ENCODE data around the gene LDAH. TPM values are rescaled to one million over a fixed set of nuclear protein-coding genes. Genes with fewer than 3 reads are reported as not detected.

Gene LDAH
- total and polyA plus RNA-seq, 2 experiments from 2014 or later, result 13.2 to 27.6 TPM

DNA sequence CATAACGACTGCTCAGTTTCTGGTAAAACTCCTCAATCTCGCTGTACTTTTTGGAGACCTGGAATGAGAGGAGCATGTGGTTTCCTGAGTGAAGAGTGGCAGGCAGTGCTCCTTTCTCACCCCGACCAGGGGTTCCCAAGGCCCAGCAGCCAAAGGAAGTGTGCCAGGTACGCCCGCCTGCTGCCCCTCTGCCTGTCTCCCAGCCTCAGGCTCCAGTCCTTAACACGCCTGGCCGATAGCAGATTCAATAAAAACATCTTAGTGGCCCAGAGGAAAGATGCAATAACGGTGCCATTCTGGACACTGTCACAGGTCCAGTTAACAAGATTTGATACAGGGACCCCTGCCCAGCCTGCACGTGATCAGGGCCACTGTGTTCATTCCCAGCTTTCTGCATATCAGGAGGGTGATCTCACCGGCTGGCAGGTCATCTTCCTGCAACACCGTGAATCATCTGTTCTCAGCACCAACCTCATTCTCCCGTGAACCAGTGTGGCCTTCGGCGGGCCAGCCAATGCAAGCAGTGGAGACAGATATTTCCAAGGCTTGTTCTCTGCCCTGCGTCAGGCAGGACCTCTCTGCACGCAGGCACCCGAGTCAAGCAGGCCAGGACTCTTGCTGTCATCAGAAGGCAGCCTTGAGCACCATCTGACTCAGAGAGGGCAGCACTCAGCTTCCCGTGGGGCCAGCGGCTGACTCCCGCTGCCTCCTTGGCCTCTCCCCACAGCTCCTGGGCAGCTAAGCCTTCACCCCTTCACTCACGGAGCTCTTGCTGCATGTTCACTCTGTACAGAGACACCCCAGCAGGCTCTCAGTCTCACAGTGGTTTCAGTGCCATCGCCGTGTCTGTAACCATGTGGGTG is 181.5 kb downstream of the LDAH start:
- H3F3A ChIP-seq (ENCODE audit: insufficient read depth), result no peaks in the 10 kb centered on the region
- no peaks in the 10 kb centered on the region; the same call in 1 of the 2 replicates for H3K4me1 ChIP-seq (ENCODE audit: insufficient read depth)
- H3K9me3 ChIP-seq (ENCODE audit: low read depth), result no peaks in the 10 kb centered on the region
- peak; percentile 76 for DNase-seq
- H3K27ac ChIP-seq, result no peak overlapping the region
- in situ Hi-C loops (cut with MboI), result loop anchor here (10.0 kb wide), 1 partner anchor 207 kb away; no protein-coding TSS in a partner anchor
- no peaks in the 10 kb centered on the region for H3K79me2 ChIP-seq (ENCODE audit: insufficient read depth)
- TF ChIP-seq EZH2 (IDR thresholded peaks at IDR 0.05; ENCODE audit: insufficient read depth, poor library complexity, severe bottlenecking), result no peak
- TF ChIP-seq EZH2phosphoT487 (IDR thresholded peaks at IDR 0.05; ENCODE audit: insufficient read depth, low read depth), result no peak
- H3K4me3 ChIP-seq, result no peak overlapping the region
- H3K27me3 ChIP-seq (replicated peaks; ENCODE audit: insufficient read depth), result no peaks in the 10 kb centered on the region
- no peaks in the 10 kb centered on the region for H3K9me2 ChIP-seq (ENCODE audit: insufficient read depth)
- H3K4me2 ChIP-seq (ENCODE audit: unreplicated experiment), result no peak overlapping the region
- H2AFZ ChIP-seq, result no peak overlapping the region
- 68 to 70% methylated on average over 23 of the region's 23 CpGs for WGBS, 2 experiments (ENCODE audit: low coverage in 1 of 2, low lambda C conversion rate in 2 of 2, missing lambda C conversion rate in 2 of 2)
- no peaks in the 10 kb centered on the region for H3K36me3 ChIP-seq (ENCODE audit: low read depth)
- no peak overlapping the region for H3K9ac ChIP-seq
- H4K20me1 ChIP-seq (ENCODE audit: insufficient read depth), result no peaks in the 10 kb centered on the region

DNA sequence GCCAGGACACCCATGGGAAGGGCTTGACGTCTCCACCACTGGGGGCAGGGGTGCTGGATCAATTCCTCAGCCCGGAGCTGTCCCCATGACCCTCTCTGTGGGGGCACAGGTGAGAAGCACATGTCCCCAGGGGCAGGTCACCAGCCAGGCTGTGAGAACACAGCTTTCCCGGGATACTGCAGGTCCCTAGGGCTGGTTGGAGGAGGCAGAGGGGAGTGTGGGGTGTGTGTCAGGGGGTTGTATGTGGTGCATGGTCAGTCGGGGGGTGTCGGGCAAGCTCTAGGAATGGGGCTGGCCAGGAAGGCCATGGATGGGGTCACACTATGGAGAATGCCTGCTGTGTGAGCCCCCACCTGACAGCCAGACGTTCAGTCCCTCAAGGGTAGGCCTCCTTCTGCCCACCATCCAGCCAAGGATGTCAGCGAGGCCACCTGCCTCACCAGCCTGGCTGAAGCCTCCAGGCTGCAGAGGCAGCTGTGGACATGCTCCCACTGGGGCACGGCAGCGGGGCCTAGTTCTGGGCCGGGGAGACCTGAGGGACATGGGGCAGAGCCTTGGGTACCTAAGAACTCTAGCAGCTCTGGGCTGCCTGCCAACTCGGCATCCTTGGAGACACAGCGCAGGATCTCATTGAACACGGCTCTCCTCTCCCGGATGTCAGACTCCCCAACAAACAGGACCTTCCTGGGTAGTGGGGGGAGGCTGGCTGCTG is 182.3 kb downstream of the LDAH start:
- Histone ChIP-seq H3K9me3 (ENCODE audit: low read depth) (no peaks in the 10 kb centered on the region), H3K27me3 (replicated peaks; ENCODE audit: insufficient read depth) (no peaks in the 10 kb centered on the region), H3K4me3 (no peak overlapping the region), H3K9ac (no peak overlapping the region), H4K20me1 (ENCODE audit: insufficient read depth) (no peaks in the 10 kb centered on the region), H3K4me1 (ENCODE audit: insufficient read depth) (peaks cover 1% of the 10 kb centered on the region), H3K4me2 (ENCODE audit: unreplicated experiment) (no peak overlapping the region), H3K79me2 (ENCODE audit: insufficient read depth) (no peaks in the 10 kb centered on the region), H3K9me2 (ENCODE audit: insufficient read depth) (no peaks in the 10 kb centered on the region), H3K27ac (no peak overlapping the region), H3F3A (ENCODE audit: insufficient read depth) (no peaks in the 10 kb centered on the region), H2AFZ (no peak overlapping the region), H3K36me3 (ENCODE audit: low read depth) (no peaks in the 10 kb centered on the region)
- 84 to 88% methylated on average over 13 to 14 of the region's 14 CpGs for WGBS, 2 experiments (ENCODE audit: low coverage in 1 of 2, low lambda C conversion rate in 2 of 2, missing lambda C conversion rate in 2 of 2)
- in situ Hi-C loops (cut with MboI), result loop anchor here (10.0 kb wide), 1 partner anchor 206 kb away; no protein-coding TSS in a partner anchor
- no peak for TF ChIP-seq EZH2phosphoT487 (IDR thresholded peaks at IDR 0.05; ENCODE audit: insufficient read depth, low read depth)
- no peak for TF ChIP-seq EZH2 (IDR thresholded peaks at IDR 0.05; ENCODE audit: insufficient read depth, poor library complexity, severe bottlenecking)
- DNase-seq, result no peak

- H3K79me2 ChIP-seq (ENCODE audit: insufficient read depth), result no peaks in the 10 kb centered on the region
- 82 to 83% methylated on average over 15 of the region's 15 CpGs for WGBS, 2 experiments (ENCODE audit: low coverage in 1 of 2, low lambda C conversion rate in 2 of 2, missing lambda C conversion rate in 2 of 2)
- no peak overlapping the region for H3K4me3 ChIP-seq
- in situ Hi-C loops (cut with MboI), result loop anchor here (10.0 kb wide), 1 partner anchor 184 kb away; no protein-coding TSS in a partner anchor
- no peak overlapping the region for H2AFZ ChIP-seq
- H4K20me1 ChIP-seq (ENCODE audit: insufficient read depth), result no peaks in the 10 kb centered on the region
- H3K9me3 ChIP-seq (ENCODE audit: low read depth), result no peaks in the 10 kb centered on the region
- H3K9ac ChIP-seq, result no peak overlapping the region
- no peaks in the 10 kb centered on the region for H3K9me2 ChIP-seq (ENCODE audit: insufficient read depth)
- TF ChIP-seq EZH2phosphoT487 (IDR thresholded peaks at IDR 0.05; ENCODE audit: insufficient read depth, low read depth) (no peak), EZH2 (IDR thresholded peaks at IDR 0.05; ENCODE audit: insufficient read depth, poor library complexity, severe bottlenecking) (no peak)
- H3K4me1 ChIP-seq (ENCODE audit: insufficient read depth), result peaks cover 11% of the 10 kb centered on the region
- no peak overlapping the region for H3K27ac ChIP-seq
- H3K36me3 ChIP-seq (ENCODE audit: low read depth), result no peaks in the 10 kb centered on the region
- H3K4me2 ChIP-seq (ENCODE audit: unreplicated experiment), result no peak overlapping the region
- DNase-seq, result no peak
- H3K27me3 ChIP-seq (replicated peaks; ENCODE audit: insufficient read depth), result no peaks in the 10 kb centered on the region
- no peaks in the 10 kb centered on the region for H3F3A ChIP-seq (ENCODE audit: insufficient read depth)
Observed at GRCh38 chr2:20638646-20639430, 184.1 kb downstream of the LDAH start.

DNA sequence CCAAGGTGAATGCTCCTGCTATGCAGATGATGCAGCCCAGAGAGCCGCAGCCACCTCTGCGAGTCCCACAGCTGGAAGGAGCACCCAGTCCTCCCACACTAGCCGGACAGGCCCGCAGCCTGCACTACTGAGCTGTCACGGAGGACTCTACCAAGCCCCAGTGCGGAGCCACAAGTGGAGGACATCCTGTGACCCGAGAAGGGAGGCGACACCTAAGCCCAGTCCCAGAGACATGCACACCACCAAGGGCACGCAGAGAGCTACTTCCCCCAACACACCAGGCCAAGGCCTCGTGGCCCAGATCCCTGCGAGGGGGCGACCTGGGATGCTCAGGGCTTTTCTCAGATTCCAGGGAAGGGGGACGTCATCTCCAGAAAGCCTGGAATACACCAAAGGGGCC is 184.9 kb downstream of the LDAH start:
- in situ Hi-C loops (cut with MboI), result loop anchor here (10.0 kb wide), 1 partner anchor 183 kb away; no protein-coding TSS in a partner anchor
- H3K9me3 ChIP-seq (ENCODE audit: low read depth), result no peaks in the 10 kb centered on the region
- WGBS, 2 experiments (ENCODE audit: low coverage in 1 of 2, low lambda C conversion rate in 2 of 2, missing lambda C conversion rate in 2 of 2), result 87 to 92% methylated on average over 11 to 13 of the region's 13 CpGs
- H3K9ac ChIP-seq, result no peak overlapping the region
- H3F3A ChIP-seq (ENCODE audit: insufficient read depth), result no peaks in the 10 kb centered on the region
- H3K36me3 ChIP-seq (ENCODE audit: low read depth), result no peaks in the 10 kb centered on the region
- H2AFZ ChIP-seq, result no peak overlapping the region
- no peak overlapping the region for H3K4me3 ChIP-seq
- H3K27ac ChIP-seq, result no peak overlapping the region
- no peaks in the 10 kb centered on the region for H3K9me2 ChIP-seq (ENCODE audit: insufficient read depth)
- TF ChIP-seq EZH2 (IDR thresholded peaks at IDR 0.05; ENCODE audit: insufficient read depth, poor library complexity, severe bottlenecking) (no peak), EZH2phosphoT487 (IDR thresholded peaks at IDR 0.05; ENCODE audit: insufficient read depth, low read depth) (no peak)
- H3K4me1 ChIP-seq (ENCODE audit: insufficient read depth), result peaks cover 11% of the 10 kb centered on the region
- no peak overlapping the region for H3K4me2 ChIP-seq (ENCODE audit: unreplicated experiment)
- no peaks in the 10 kb centered on the region for H4K20me1 ChIP-seq (ENCODE audit: insufficient read depth)
- H3K79me2 ChIP-seq (ENCODE audit: insufficient read depth), result no peaks in the 10 kb centered on the region
- H3K27me3 ChIP-seq (replicated peaks; ENCODE audit: insufficient read depth), result no peaks in the 10 kb centered on the region
- DNase-seq, result no peak

All from GM23248 (cell line).